H9 (cell line): Measurements from ENCODE around the gene FOXD2. TPM values are rescaled to one million over a fixed set of nuclear protein-coding genes. Genes with fewer than 3 reads are reported as not detected.
A peak's percentile ranks its signal among the peaks of the same experiment; 100 is the strongest.

ENCODE experiments used
- DNase-seq: peaks from one replicate; pipeline ENCODE4 v3.0.0-alpha.2; 2017
- H2AFZ ChIP-seq: one replicate; pipeline ENCODE4 v1.6.1; 2013; ENCODE audit warnings: mild to moderate bottlenecking, low read length, control low read depth, moderate library complexity
- H2AK5ac ChIP-seq: 2 replicates; pipeline ENCODE4 v1.6.1; 2013; ENCODE audit warnings: low read length, control low read depth, mixed read lengths; ENCODE audit not compliant: insufficient read length
- H2BK120ac ChIP-seq: one replicate; pipeline ENCODE4 v1.6.1; 2013; ENCODE audit warnings: low read depth, mild to moderate bottlenecking, low read length, control low read depth, inconsistent platforms; ENCODE audit not compliant: poor library complexity, severe bottlenecking
- H2BK12ac ChIP-seq: 2 replicates; pipeline ENCODE4 v1.6.1; 2013; ENCODE audit warnings: low read length, control low read depth, mixed read lengths, low read depth; ENCODE audit not compliant: insufficient read length
- H2BK15ac ChIP-seq: 2 replicates; pipeline ENCODE4 v1.6.1; 2013; ENCODE audit warnings: low read depth, low read length, control low read depth
- H2BK20ac ChIP-seq: one replicate; pipeline ENCODE4 v1.6.1; 2013; ENCODE audit warnings: low read depth, mild to moderate bottlenecking, low read length, control low read depth, inconsistent platforms; ENCODE audit not compliant: poor library complexity, severe bottlenecking
- H2BK5ac ChIP-seq: 2 replicates; pipeline ENCODE4 v1.6.1; 2013; ENCODE audit warnings: low read length, control low read depth, mixed read lengths; ENCODE audit not compliant: insufficient read length
- H3K14ac ChIP-seq: 2 replicates; pipeline ENCODE4 v1.6.1; 2013; ENCODE audit warnings: low read length, control low read depth; ENCODE audit not compliant: insufficient read depth
- H3K18ac ChIP-seq: 2 replicates; pipeline ENCODE4 v1.6.1; 2013; ENCODE audit warnings: low read depth, mild to moderate bottlenecking, mixed read lengths, low read length, control low read depth; ENCODE audit not compliant: insufficient read length
- H3K23ac ChIP-seq: 2 replicates; pipeline ENCODE4 v1.6.1; 2013; ENCODE audit warnings: low read length, control low read depth, mixed read lengths, low read depth; ENCODE audit not compliant: insufficient read length
- H3K23me2 ChIP-seq: 2 replicates; pipeline ENCODE4 v1.6.1; 2013; ENCODE audit warnings: low read depth, mild to moderate bottlenecking, mixed read lengths, low read length, control low read depth; ENCODE audit not compliant: insufficient read length, poor library complexity, severe bottlenecking
- H3K27ac ChIP-seq: 2 replicates; pipeline ENCODE4 v1.5.1; 2013; ENCODE audit warnings: low read length, control low read depth, mixed read lengths, low read depth; ENCODE audit not compliant: insufficient read length
- H3K27me3 ChIP-seq: 2 replicates; pipeline ENCODE4 v1.6.1; 2013; ENCODE audit warnings: low read length, control low read depth, inconsistent platforms; ENCODE audit not compliant: insufficient read depth
- H3K4ac ChIP-seq: 2 replicates; pipeline ENCODE4 v1.6.1; 2013; ENCODE audit warnings: low read depth, mild to moderate bottlenecking, control low read depth, inconsistent platforms, low read length, moderate library complexity
- H3K4me1 ChIP-seq: 2 replicates; pipeline ENCODE4 v1.6.1; 2013; ENCODE audit warnings: low read length, control low read depth, inconsistent platforms; ENCODE audit not compliant: insufficient read depth
- H3K4me2 ChIP-seq: 2 replicates; pipeline ENCODE4 v1.6.1; 2013; ENCODE audit warnings: low read length, control low read depth, mixed read lengths; ENCODE audit not compliant: insufficient read length, insufficient read depth
- H3K56ac ChIP-seq: 2 replicates; pipeline ENCODE4 v1.6.1; 2013; ENCODE audit warnings: low read depth, mild to moderate bottlenecking, mixed read lengths, low read length, control low read depth; ENCODE audit not compliant: insufficient read length
- H3K79me1 ChIP-seq: 2 replicates; pipeline ENCODE4 v1.6.1; 2013; ENCODE audit warnings: low read depth, mild to moderate bottlenecking, moderate library complexity, low read length, control low read depth, inconsistent platforms; ENCODE audit not compliant: insufficient read depth, poor library complexity, severe bottlenecking
- H3K79me2 ChIP-seq: 2 replicates; pipeline ENCODE4 v1.6.1; 2013; ENCODE audit warnings: low read length, control low read depth, inconsistent platforms; ENCODE audit not compliant: insufficient read depth
- H3K9ac ChIP-seq: 2 replicates; pipeline ENCODE4 v1.6.1; 2013; ENCODE audit warnings: low read length, control low read depth, mixed read lengths; ENCODE audit not compliant: insufficient read length; ENCODE audit errors: extremely low read depth
- H3K9me3 ChIP-seq: one replicate; pipeline ENCODE4 v1.6.1; 2013; ENCODE audit warnings: low read depth, low read length, inconsistent platforms; ENCODE audit not compliant: control insufficient read depth
- H3T11ph ChIP-seq: one replicate; pipeline ENCODE4 v1.6.1; 2013; ENCODE audit warnings: mild to moderate bottlenecking, low read length, control low read depth, inconsistent platforms
- H4K20me1 ChIP-seq: one replicate; pipeline ENCODE4 v1.6.1; 2013; ENCODE audit not compliant: control insufficient read depth, insufficient read length, insufficient read depth
- H4K5ac ChIP-seq: 2 replicates; pipeline ENCODE4 v1.6.1; 2013; ENCODE audit warnings: low read depth, mild to moderate bottlenecking, mixed read lengths, low read length, control low read depth; ENCODE audit not compliant: insufficient read length
- H4K8ac ChIP-seq: replicated peaks from 2 replicates; pipeline ENCODE4 v1.6.1; 2013; ENCODE audit warnings: low read length, control low read depth, mixed read lengths, low read depth; ENCODE audit not compliant: insufficient read length
- H4K91ac ChIP-seq: 2 replicates; pipeline ENCODE4 v1.6.1; 2013; ENCODE audit warnings: low read depth, mild to moderate bottlenecking, moderate library complexity, mixed read lengths, low read length, control low read depth; ENCODE audit not compliant: insufficient read length
- H3K27ac Mint-ChIP-seq, 3 experiments: 2 replicates in 2 of 3; 3 replicates in 1 of 3; pipeline ENCODE4 v1.8.0; 2020 to 2021; ENCODE audit warnings: mixed read lengths in 3 of 3, mild to moderate bottlenecking in 1 of 3, moderate library complexity in 1 of 3
- H3K27me3 Mint-ChIP-seq: 2 replicates; pipeline ENCODE4 v1.8.0; 2021; ENCODE audit warnings: low read depth, mild to moderate bottlenecking, moderate library complexity, mixed read lengths
- H3K36me3 Mint-ChIP-seq, 3 experiments: 2 replicates in 2 of 3; 3 replicates in 1 of 3; pipeline ENCODE4 v1.8.0; 2020 to 2021; ENCODE audit warnings: low read depth in 3 of 3, mixed read lengths in 3 of 3; ENCODE audit not compliant: insufficient read depth in 1 of 3
- H3K4me1 Mint-ChIP-seq, 2 experiments: 2 replicates each; pipeline ENCODE4 v1.8.0; 2020; ENCODE audit warnings: mixed read lengths in 2 of 2
- H3K4me3 Mint-ChIP-seq, 2 experiments: 2 replicates in 1 of 2; 3 replicates in 1 of 2; pipeline ENCODE4 v1.8.0; 2020 to 2021; ENCODE audit warnings: mild to moderate bottlenecking in 2 of 2, mixed read lengths in 2 of 2, moderate library complexity in 1 of 2
- H3K9me3 Mint-ChIP-seq, 2 experiments: 2 replicates in 1 of 2; 3 replicates in 1 of 2; pipeline ENCODE4 v1.8.0; 2020; ENCODE audit warnings: mild to moderate bottlenecking in 2 of 2, mixed read lengths in 2 of 2, moderate library complexity in 1 of 2
- WGBS: extraction: QIAGEN DNeasy Blood & Tissue Kit; methylation state at CpG from one replicate; pipeline ENCODE4 v1.1.7; 2013; ENCODE audit warnings: missing lambda C conversion rate, low lambda C conversion rate, mixed read lengths; ENCODE audit not compliant: insufficient read length; ENCODE audit errors: extremely low coverage; 5-methylcytosine and 5-hydroxymethylcytosine counted together
- total RNA-seq: library from RNA; stranded (reverse); gene quantifications from 2 replicates; pipeline ENCODE4 v1.2.1, GENCODE V29; 2021
- TF ChIP-seq, protein P1 (sequence below): fragments of 200-600 bp; sonication (generic); conservative IDR thresholded peaks from 3 replicates; pipeline ENCODE4 v1.8.0; 2021; ENCODE audit warnings: antibody characterized with exemption, mild to moderate bottlenecking

Gene FOXD2
- total RNA-seq, 1 experiment from 2014 or later, result not detected

GRCh38 chr1:47445823-47446550, 8.1 kb downstream of the FOXD2 start:
- no CpG with 5 or more reads among the region's 25 CpGs for WGBS

More at GRCh38 chr1:47445823-47446550, 8.1 kb downstream of the FOXD2 start:
- H3K79me2 ChIP-seq, result no peaks in the 10 kb centered on the region
- no peak overlapping the region for H3T11ph ChIP-seq
- peaks cover 96% of the 10 kb centered on the region for H3K27me3 ChIP-seq
- Mint-ChIP-seq H3K36me3 (no peaks in the 10 kb centered on the region; a peak in 2 of 7 replicates), H3K27ac (no peak overlapping the region), H3K4me1 (peaks cover 39 to 40% of the 10 kb centered on the region in 2 experiments), H3K9me3 (peaks cover 0 to 10% of the 10 kb centered on the region in 2 experiments; a peak in 2 of 5 replicates), H3K4me3 (peak overlapping the region; percentile 34 to 69; a peak in 3 of 5 replicates), H3K27me3 (no peaks in the 10 kb centered on the region)
- no peak overlapping the region for H2BK15ac ChIP-seq
- H3K56ac ChIP-seq, result no peak overlapping the region
- H3K23me2 ChIP-seq, result peaks cover 13% of the 10 kb centered on the region
- H3K9ac ChIP-seq, result no peak overlapping the region
- DNase-seq, result no peak
- H2BK20ac ChIP-seq, result no peak overlapping the region
- H2AFZ ChIP-seq, result no peak overlapping the region
- H2BK12ac ChIP-seq, result no peak overlapping the region
- H4K91ac ChIP-seq, result no peak overlapping the region
- no peaks in the 10 kb centered on the region for H3K9me3 ChIP-seq
- H4K8ac ChIP-seq, result no peak overlapping the region
- no peaks in the 10 kb centered on the region for H3K79me1 ChIP-seq
- H3K27ac ChIP-seq, result no peak overlapping the region
- no peak overlapping the region for H3K14ac ChIP-seq
- H4K5ac ChIP-seq, result no peak overlapping the region
- H4K20me1 ChIP-seq, result no peaks in the 10 kb centered on the region
- H3K4me1 ChIP-seq, result peaks cover 6% of the 10 kb centered on the region; the same call in 1 of the 2 replicates
- no peak overlapping the region for H2BK5ac ChIP-seq
- H3K4ac ChIP-seq, result no peak overlapping the region
- no peak overlapping the region for H3K23ac ChIP-seq
- H2AK5ac ChIP-seq, result no peak overlapping the region
- TF ChIP-seq, protein P1, sequence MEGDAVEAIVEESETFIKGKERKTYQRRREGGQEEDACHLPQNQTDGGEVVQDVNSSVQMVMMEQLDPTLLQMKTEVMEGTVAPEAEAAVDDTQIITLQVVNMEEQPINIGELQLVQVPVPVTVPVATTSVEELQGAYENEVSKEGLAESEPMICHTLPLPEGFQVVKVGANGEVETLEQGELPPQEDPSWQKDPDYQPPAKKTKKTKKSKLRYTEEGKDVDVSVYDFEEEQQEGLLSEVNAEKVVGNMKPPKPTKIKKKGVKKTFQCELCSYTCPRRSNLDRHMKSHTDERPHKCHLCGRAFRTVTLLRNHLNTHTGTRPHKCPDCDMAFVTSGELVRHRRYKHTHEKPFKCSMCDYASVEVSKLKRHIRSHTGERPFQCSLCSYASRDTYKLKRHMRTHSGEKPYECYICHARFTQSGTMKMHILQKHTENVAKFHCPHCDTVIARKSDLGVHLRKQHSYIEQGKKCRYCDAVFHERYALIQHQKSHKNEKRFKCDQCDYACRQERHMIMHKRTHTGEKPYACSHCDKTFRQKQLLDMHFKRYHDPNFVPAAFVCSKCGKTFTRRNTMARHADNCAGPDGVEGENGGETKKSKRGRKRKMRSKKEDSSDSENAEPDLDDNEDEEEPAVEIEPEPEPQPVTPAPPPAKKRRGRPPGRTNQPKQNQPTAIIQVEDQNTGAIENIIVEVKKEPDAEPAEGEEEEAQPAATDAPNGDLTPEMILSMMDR, result no peak
- H2BK120ac ChIP-seq, result no peak overlapping the region
- no peak overlapping the region for H3K4me2 ChIP-seq
- no peak overlapping the region for H3K18ac ChIP-seq
